Keratinocyte (primary cell): ENCODE results near the gene CDK13. TPM values are rescaled to one million over a fixed set of nuclear protein-coding genes. Genes with fewer than 3 reads are reported as not detected.

ENCODE experiments used
- DNase-seq: peaks from one replicate; pipeline ENCODE4 v3.0.0-alpha.2; 2011; ENCODE audit warnings: low read depth, missing footprints, low spot score
- FAIRE-seq: peaks from 2 replicates; lab custom pipeline; 2011; peaks lifted over from hg19 to GRCh38; lab: Jason Lieb, UNC
- H2AFZ ChIP-seq: 2 replicates; pipeline ENCODE4 v1.6.0; 2012; ENCODE audit warnings: low read length, control low read depth, inconsistent platforms; ENCODE audit not compliant: control insufficient read depth
- H3K27ac ChIP-seq: 2 replicates; pipeline ENCODE4 v1.5.1; 2011; ENCODE audit warnings: low read length; ENCODE audit not compliant: control insufficient read depth, insufficient read depth
- H3K27me3 ChIP-seq: 3 replicates; pipeline ENCODE4 v1.6.0; 2011; ENCODE audit warnings: low read length; ENCODE audit not compliant: control insufficient read depth, insufficient read depth; ENCODE audit errors: extremely low read depth
- H3K36me3 ChIP-seq, 2 experiments: 2 replicates in 1 of 2; 3 replicates in 1 of 2; pipeline ENCODE4 v1.5.1; 2011; ENCODE audit warnings: low read length in 2 of 2, mild to moderate bottlenecking in 1 of 2; ENCODE audit not compliant: control insufficient read depth in 2 of 2, insufficient read depth in 2 of 2; ENCODE audit errors: extremely low read depth in 1 of 2
- H3K4me1 ChIP-seq: 3 replicates; pipeline ENCODE4 v1.5.1; 2011; ENCODE audit warnings: low read length; ENCODE audit not compliant: control insufficient read depth, insufficient read depth; ENCODE audit errors: extremely low read depth
- H3K4me2 ChIP-seq: 3 replicates; pipeline ENCODE4 v1.6.0; 2011; ENCODE audit warnings: low read depth, low read length; ENCODE audit not compliant: control insufficient read depth, insufficient read depth; ENCODE audit errors: extremely low read depth
- H3K4me3 ChIP-seq, 3 experiments: fragments of 200-600 bp in 1 of 3; sonication (generic) in 1 of 3; 2 replicates in 2 of 3; 3 replicates in 1 of 3; pipeline ENCODE4 v1.5.1; 2011 to 2016; ENCODE audit warnings: low read length in 3 of 3, mild to moderate bottlenecking in 3 of 3, control low read depth in 2 of 3, inconsistent platforms in 1 of 3, low read depth in 1 of 3, mixed read lengths in 1 of 3, mixed run types in 1 of 3, moderate library complexity in 1 of 3; ENCODE audit not compliant: control insufficient read depth in 2 of 3, insufficient read depth in 2 of 3; ENCODE audit errors: extremely low read depth in 1 of 3
- H3K79me2 ChIP-seq: 2 replicates; pipeline ENCODE4 v1.6.0; 2012; ENCODE audit warnings: low read length; ENCODE audit not compliant: control insufficient read depth, insufficient read depth
- H3K9ac ChIP-seq: 3 replicates; pipeline ENCODE4 v1.6.0; 2011; ENCODE audit warnings: low read length; ENCODE audit not compliant: control insufficient read depth, insufficient read depth; ENCODE audit errors: extremely low read depth
- H3K9me1 ChIP-seq: 3 replicates; pipeline ENCODE4 v1.6.0; 2011; ENCODE audit warnings: low read length; ENCODE audit not compliant: control insufficient read depth, insufficient read depth; ENCODE audit errors: extremely low read depth
- H3K9me3 ChIP-seq: 2 replicates; pipeline ENCODE4 v1.5.1; 2012; ENCODE audit warnings: low read depth, low read length; ENCODE audit not compliant: control insufficient read depth
- H4K20me1 ChIP-seq: 3 replicates; pipeline ENCODE4 v1.6.0; 2011; ENCODE audit warnings: low read length; ENCODE audit not compliant: control insufficient read depth, insufficient read depth; ENCODE audit errors: extremely low read depth
- CTCF ChIP-seq, 3 experiments: IDR thresholded peaks in 1 of 3; conservative IDR thresholded peaks in 1 of 3; optimal IDR thresholded peaks in 1 of 3; 2 replicates in 2 of 3; 3 replicates in 1 of 3; pipeline versions ENCODE3 to v1.5.1; 2011; ENCODE audit warnings: low read length in 3 of 3, mild to moderate bottlenecking in 3 of 3, moderate library complexity in 2 of 3, control low read depth in 1 of 3, inconsistent platforms in 1 of 3; ENCODE audit not compliant: insufficient read depth in 2 of 3; ENCODE audit errors: extremely low read depth in 1 of 3
- EZH2 ChIP-seq: IDR thresholded peaks from one replicate; pipeline ENCODE4 v1.6.1; 2012; ENCODE audit warnings: inconsistent platforms, mild to moderate bottlenecking, low read length, moderate library complexity
- dilution Hi-C: fragments of 300-500 bp; cut with MboI; formaldehyde crosslinking; loops from one replicate; pipeline ENCODE4 v1.7.0; 2020; ENCODE audit warnings: low sequenced_read_pairs; ENCODE audit not compliant: extremely low pct_ligation_motif_present
- polyA plus RNA-seq, 5 experiments: library from polyadenylated mRNA; depleted of rRNA in 3 of 5; stranded (reverse) in 3 of 5; stranded (forward) in 1 of 5; unstranded in 1 of 5; fragments of >200 nt; gene quantifications; 1 replicate in 1 of 5; 2 replicates in 3 of 5; 3 replicates in 1 of 5; pipeline versions ENCODE4 v1.2.1 to v1.2.3, GENCODE V29; 2011 to 2012; ENCODE audit warnings: missing spikeins in 2 of 5, low read depth in 1 of 5, low replicate concordance in 1 of 5

CDK13 gene
- polyA plus RNA-seq, 1 donor (not counting 4 experiments of a cell fraction or from before 2014, with no cell fraction given): 25.4 TPM

DNA sequence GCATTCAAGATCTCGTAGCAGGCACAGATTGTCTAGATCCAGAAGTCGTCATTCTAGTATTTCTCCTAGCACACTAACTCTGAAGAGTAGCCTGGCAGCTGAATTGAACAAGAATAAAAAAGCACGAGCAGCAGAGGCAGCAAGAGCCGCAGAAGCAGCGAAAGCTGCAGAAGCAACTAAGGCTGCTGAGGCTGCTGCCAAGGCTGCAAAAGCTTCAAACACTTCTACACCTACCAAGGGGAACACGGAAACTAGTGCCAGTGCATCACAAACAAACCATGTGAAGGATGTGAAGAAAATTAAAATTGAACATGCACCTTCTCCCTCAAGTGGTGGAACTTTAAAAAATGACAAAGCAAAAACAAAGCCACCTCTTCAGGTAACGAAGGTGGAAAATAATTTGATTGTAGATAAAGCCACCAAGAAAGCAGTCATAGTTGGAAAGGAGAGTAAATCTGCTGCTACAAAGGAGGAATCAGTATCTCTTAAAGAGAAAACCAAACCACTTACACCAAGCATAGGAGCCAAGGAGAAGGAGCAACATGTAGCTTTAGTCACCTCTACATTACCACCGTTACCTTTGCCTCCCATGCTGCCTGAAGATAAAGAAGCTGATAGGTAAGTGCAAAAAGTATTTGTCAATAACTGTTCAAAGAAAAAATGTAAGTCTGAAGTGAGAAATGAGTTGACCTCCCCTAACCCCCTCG is 37.7 kb downstream of the CDK13 start:
- H3K4me2 ChIP-seq: no peak overlapping the region
- H3K9me3 ChIP-seq: no peaks in the 10 kb centered on the region
- H3K9me1 ChIP-seq: no peaks in the 10 kb centered on the region
- H2AFZ ChIP-seq: peak overlapping the region; percentile 32
- no peaks in the 10 kb centered on the region for H3K27me3 ChIP-seq
- dilution Hi-C loops: no loop called here
- no peak for DNase-seq
- no peak overlapping the region for H3K27ac ChIP-seq
- peaks cover 68% of the 10 kb centered on the region for H3K79me2 ChIP-seq
- TF ChIP-seq EZH2: no peak
- H3K9ac ChIP-seq: no peak overlapping the region
- peaks cover 3% of the 10 kb centered on the region for H4K20me1 ChIP-seq
- no peak overlapping the region for H3K4me3 ChIP-seq
- H3K4me1 ChIP-seq: no peaks in the 10 kb centered on the region
- no peak for FAIRE-seq
- H3K36me3 ChIP-seq: peaks cover 0 to 12% of the 10 kb centered on the region in 2 experiments

DNA sequence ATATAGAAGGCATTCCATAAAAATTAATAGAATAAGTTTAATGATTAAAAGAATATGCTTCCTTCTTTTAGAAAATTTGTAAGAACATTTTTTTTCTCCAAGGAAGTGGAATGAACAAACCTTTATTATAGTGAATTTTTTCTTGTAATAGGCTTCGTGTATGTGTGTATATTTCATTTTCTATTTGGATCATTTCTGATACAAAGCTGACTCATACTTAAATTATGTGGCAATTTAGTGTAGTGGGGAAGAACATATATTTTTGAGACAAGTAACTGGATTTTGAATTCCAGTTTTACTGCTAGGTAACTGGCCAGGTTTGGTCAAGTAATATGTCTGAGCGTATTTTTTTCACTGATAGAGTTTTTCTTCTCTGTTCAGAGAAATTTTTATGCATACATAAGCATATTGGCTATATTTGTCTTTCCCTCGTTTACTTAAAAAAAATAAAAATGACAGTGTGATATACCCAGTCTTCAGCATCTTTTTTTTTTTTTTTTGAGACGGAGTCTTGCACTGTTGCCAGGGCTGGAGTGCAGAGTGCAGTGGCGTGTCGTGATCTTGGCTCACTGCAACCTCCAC is 50.8 kb downstream of the CDK13 start:
- no peaks in the 10 kb centered on the region for H3K27me3 ChIP-seq
- no peaks in the 10 kb centered on the region for H3K79me2 ChIP-seq
- H3K4me2 ChIP-seq: no peak overlapping the region
- no peak overlapping the region for H2AFZ ChIP-seq
- H3K4me1 ChIP-seq: no peaks in the 10 kb centered on the region
- DNase-seq (no peak), FAIRE-seq (no peak)
- no peak for TF ChIP-seq EZH2
- TF ChIP-seq CTCF (optimal IDR thresholded peaks at IDR 0.05 in 1 of 3, IDR thresholded peaks at IDR 0.05 in 1 of 3, conservative IDR thresholded peaks at IDR 0.05 in 1 of 3; ENCODE audit: extremely low read depth in 1 of 3, insufficient read depth in 2 of 3, low read length in 3 of 3): no peak
- no peaks in the 10 kb centered on the region for H3K9me1 ChIP-seq
- no peaks in the 10 kb centered on the region for H3K9me3 ChIP-seq
- no peaks in the 10 kb centered on the region for H4K20me1 ChIP-seq
- H3K27ac ChIP-seq: no peak overlapping the region
- no peak overlapping the region for H3K4me3 ChIP-seq
- dilution Hi-C loops: no loop called here
- no peak overlapping the region for H3K9ac ChIP-seq
- H3K36me3 ChIP-seq: peaks cover 0 to 7% of the 10 kb centered on the region in 2 experiments
